HL-60 (cell line): ENCODE results near the gene RAC2.
A peak's percentile ranks its signal among the peaks of the same experiment; 100 is the strongest.

Experiments
- CTCF ChIP-seq: IDR thresholded peaks from one replicate; pipeline ENCODE4 v1.5.1; 2011; ENCODE audit warnings: low read length, control low read depth, inconsistent platforms; ENCODE audit not compliant: insufficient read depth
- GABPA ChIP-seq: IDR thresholded peaks from 2 replicates; pipeline ENCODE4 v1.6.1; 2012; ENCODE audit warnings: low read depth
- POLR2AphosphoS5 ChIP-seq: IDR thresholded peaks from 2 replicates; pipeline ENCODE4 v1.6.1; 2012; ENCODE audit warnings: low read depth
- REST ChIP-seq: IDR thresholded peaks from 2 replicates; pipeline ENCODE4 v1.6.1; 2012; ENCODE audit warnings: low read depth; ENCODE audit not compliant: insufficient replicate concordance
- SPI1 ChIP-seq: IDR thresholded peaks from 2 replicates; pipeline ENCODE4 v1.6.1; 2012; ENCODE audit warnings: low read depth, mild to moderate bottlenecking, borderline replicate concordance

- TF ChIP-seq CTCF (no peak), POLR2AphosphoS5 (peak; percentile 17; the same call in 1 of the 2 replicates), REST (no peak), GABPA (no peak), SPI1 (peak; percentile 18; the same call in 1 of the 2 replicates)
Measured at GRCh38 chr22:37218771-37219411, 25.2 kb downstream of the RAC2 start.
